ENCODE measurements around the gene AKAP6. TPM values are rescaled to one million over a fixed set of nuclear protein-coding genes. Genes with fewer than 3 reads are reported as not detected.

Gene AKAP6
- total RNA-seq, 1 experiment from 2014 or later, result 1.9 TPM

DNA sequence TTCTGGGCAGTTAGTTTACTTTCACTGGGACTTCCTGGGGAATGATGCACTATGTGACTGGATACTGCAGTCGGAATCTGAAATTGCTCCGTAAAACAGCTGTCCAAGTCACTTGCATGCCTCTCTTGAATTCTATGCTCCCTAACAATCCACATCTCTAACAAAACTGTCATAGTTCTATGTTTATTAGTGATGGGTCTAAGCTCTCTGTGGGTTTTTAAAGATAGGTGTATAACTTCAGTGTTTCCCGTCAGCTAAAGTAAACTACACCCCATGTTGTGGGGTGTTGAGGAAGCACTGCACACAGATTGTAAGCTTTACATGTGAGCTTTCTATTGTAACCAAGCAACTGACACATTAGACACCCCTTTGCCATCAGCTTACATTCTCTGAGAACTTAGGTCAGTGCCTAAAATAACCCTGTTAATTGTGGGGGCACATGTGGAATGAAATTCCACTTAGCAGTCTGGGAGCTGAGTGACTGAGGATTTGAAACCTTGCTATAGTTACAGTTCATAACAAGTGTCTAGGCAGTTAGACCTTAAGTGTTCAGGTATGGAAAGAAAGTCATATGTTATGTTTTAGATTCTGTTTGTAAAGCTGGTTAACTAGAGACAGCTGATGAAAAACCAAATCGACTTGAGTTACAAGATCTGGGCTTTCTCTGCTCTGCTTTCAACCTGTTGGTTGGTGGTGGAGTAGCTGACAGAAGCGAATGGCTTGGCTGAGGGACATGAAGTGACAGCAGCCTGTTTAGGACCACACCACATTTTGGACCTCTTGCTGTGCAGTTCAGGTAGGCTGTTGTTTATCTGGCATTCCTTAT lies 165.7 kb downstream of the AKAP6 start:
- H3K27ac ChIP-seq (ENCODE audit: low read depth, low read length), result no peak overlapping the region
- DNase-seq (ENCODE audit: low read depth, low spot score) (no peak), ATAC-seq (no peak)
- no peaks in the 10 kb centered on the region for H3K9me3 ChIP-seq (ENCODE audit: control insufficient read depth in 1 of 2, insufficient read depth in 1 of 2, low read depth in 1 of 2, low read length in 2 of 2)
- no peaks in the 10 kb centered on the region for H3K4me1 ChIP-seq (ENCODE audit: control insufficient read depth in 1 of 2, insufficient read depth in 2 of 2, low read length in 2 of 2)
- no peaks in the 10 kb centered on the region for H4K20me1 ChIP-seq (ENCODE audit: insufficient read depth)
- RAD21 ChIA-PET (ENCODE audit: low non-redundant PET in 1 of 2, low total read pairs in 2 of 2, uncharacterized antibody in 2 of 2, unreplicated experiment in 2 of 2), result no interaction called here
- no peaks in the 10 kb centered on the region for H3K79me2 ChIP-seq (ENCODE audit: insufficient read depth, low read length)
- no TSS peak for BruUV-seq (replicated peaks)
- no peak for TF ChIP-seq POLR2A (IDR thresholded peaks at IDR 0.05; ENCODE audit: borderline replicate concordance, extremely low read depth, insufficient read depth, insufficient read length)
- POLR2A ChIA-PET, result no interaction called here
- no peaks in the 10 kb centered on the region for H3K27me3 ChIP-seq (ENCODE audit: insufficient read depth, low read length)
- H3K9ac ChIP-seq (ENCODE audit: low read length), result no peak overlapping the region
- no peaks in the 10 kb centered on the region for H3K9me2 ChIP-seq (ENCODE audit: insufficient read depth)
- H3K36me3 ChIP-seq (ENCODE audit: control insufficient read depth in 1 of 2, insufficient read depth in 2 of 2, low read length in 2 of 2), result no peaks in the 10 kb centered on the region
- CTCF ChIA-PET, result interaction anchor here (1.3 kb wide), 1 partner anchor 25 kb away, joined by 4 read pairs; no protein-coding TSS in a partner anchor
- no peak overlapping the region for H3K4me2 ChIP-seq (ENCODE audit: low read length)
- no peak overlapping the region for H3K4me3 ChIP-seq (replicated peaks in 1 of 2; ENCODE audit: low read depth in 1 of 2, low read length in 2 of 2)
- intact Hi-C loops (cut with micrococcal nuclease), result no loop called here
- H2AFZ ChIP-seq (ENCODE audit: low read depth, low read length, poor library complexity, severe bottlenecking), result no peak overlapping the region

DNA sequence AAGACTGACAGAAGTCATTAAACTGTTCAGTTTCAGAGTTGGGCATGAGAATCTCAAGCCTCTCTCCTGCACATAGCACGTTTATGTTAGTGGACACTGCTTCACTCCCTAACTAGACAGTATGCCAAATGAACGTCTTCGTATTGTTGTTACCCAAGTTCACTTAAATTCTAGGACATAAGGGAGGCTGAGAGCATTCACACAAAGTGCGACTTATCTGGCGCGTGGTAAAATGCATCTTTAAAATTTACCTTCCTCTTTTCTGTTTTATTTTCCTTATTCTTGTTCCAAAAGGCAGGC lies 166.3 kb downstream of the AKAP6 start:
- no peak overlapping the region for H3K27ac ChIP-seq (ENCODE audit: low read depth, low read length)
- H3K4me2 ChIP-seq (ENCODE audit: low read length), result no peak overlapping the region
- H3K27me3 ChIP-seq (ENCODE audit: insufficient read depth, low read length), result no peaks in the 10 kb centered on the region
- intact Hi-C loops (cut with micrococcal nuclease), result no loop called here
- H3K4me3 ChIP-seq (replicated peaks in 1 of 2; ENCODE audit: low read depth in 1 of 2, low read length in 2 of 2), result no peak overlapping the region
- H3K9me2 ChIP-seq (ENCODE audit: insufficient read depth), result no peaks in the 10 kb centered on the region
- no peaks in the 10 kb centered on the region for H3K79me2 ChIP-seq (ENCODE audit: insufficient read depth, low read length)
- H3K9ac ChIP-seq (ENCODE audit: low read length), result no peak overlapping the region
- no peaks in the 10 kb centered on the region for H3K9me3 ChIP-seq (ENCODE audit: control insufficient read depth in 1 of 2, insufficient read depth in 1 of 2, low read depth in 1 of 2, low read length in 2 of 2)
- no peaks in the 10 kb centered on the region for H4K20me1 ChIP-seq (ENCODE audit: insufficient read depth)
- no peaks in the 10 kb centered on the region for H3K36me3 ChIP-seq (ENCODE audit: control insufficient read depth in 1 of 2, insufficient read depth in 2 of 2, low read length in 2 of 2)
- no TSS peak for BruUV-seq (replicated peaks)
- no peaks in the 10 kb centered on the region for H3K4me1 ChIP-seq (ENCODE audit: control insufficient read depth in 1 of 2, insufficient read depth in 2 of 2, low read length in 2 of 2)
- RAD21 ChIA-PET (ENCODE audit: low non-redundant PET in 1 of 2, low total read pairs in 2 of 2, uncharacterized antibody in 2 of 2, unreplicated experiment in 2 of 2), result no interaction called here
- H2AFZ ChIP-seq (ENCODE audit: low read depth, low read length, poor library complexity, severe bottlenecking), result no peak overlapping the region
- DNase-seq (ENCODE audit: low read depth, low spot score), result no peak
- CTCF ChIA-PET, result interaction anchor here (1.3 kb wide), 1 partner anchor 26 kb away, joined by 4 read pairs; no protein-coding TSS in a partner anchor
- ATAC-seq, result no peak
- POLR2A ChIA-PET, result no interaction called here
- TF ChIP-seq TCF7L2 (IDR thresholded peaks at IDR 0.05; ENCODE audit: borderline replicate concordance, extremely low read depth, insufficient read depth, insufficient read length), result no peak
- TF ChIP-seq CBX3 (IDR thresholded peaks at IDR 0.05; ENCODE audit: low read depth), result no peak
- TF ChIP-seq, protein P1, sequence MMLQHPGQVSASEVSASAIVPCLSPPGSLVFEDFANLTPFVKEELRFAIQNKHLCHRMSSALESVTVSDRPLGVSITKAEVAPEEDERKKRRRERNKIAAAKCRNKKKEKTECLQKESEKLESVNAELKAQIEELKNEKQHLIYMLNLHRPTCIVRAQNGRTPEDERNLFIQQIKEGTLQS (IDR thresholded peaks at IDR 0.05), result no peak
- no peak for TF ChIP-seq EGR1 (IDR thresholded peaks at IDR 0.05; ENCODE audit: low read depth)
- TF ChIP-seq ELF1 (IDR thresholded peaks at IDR 0.05; ENCODE audit: borderline replicate concordance, low read depth), result no peak
- no peak for TF ChIP-seq ZNF274 (IDR thresholded peaks at IDR 0.05; ENCODE audit: low read depth, low read length)
- no peak for TF ChIP-seq YY1 (IDR thresholded peaks at IDR 0.05; ENCODE audit: extremely low read depth, insufficient replicate concordance, low read depth, low read length)
- TF ChIP-seq, protein P2, sequence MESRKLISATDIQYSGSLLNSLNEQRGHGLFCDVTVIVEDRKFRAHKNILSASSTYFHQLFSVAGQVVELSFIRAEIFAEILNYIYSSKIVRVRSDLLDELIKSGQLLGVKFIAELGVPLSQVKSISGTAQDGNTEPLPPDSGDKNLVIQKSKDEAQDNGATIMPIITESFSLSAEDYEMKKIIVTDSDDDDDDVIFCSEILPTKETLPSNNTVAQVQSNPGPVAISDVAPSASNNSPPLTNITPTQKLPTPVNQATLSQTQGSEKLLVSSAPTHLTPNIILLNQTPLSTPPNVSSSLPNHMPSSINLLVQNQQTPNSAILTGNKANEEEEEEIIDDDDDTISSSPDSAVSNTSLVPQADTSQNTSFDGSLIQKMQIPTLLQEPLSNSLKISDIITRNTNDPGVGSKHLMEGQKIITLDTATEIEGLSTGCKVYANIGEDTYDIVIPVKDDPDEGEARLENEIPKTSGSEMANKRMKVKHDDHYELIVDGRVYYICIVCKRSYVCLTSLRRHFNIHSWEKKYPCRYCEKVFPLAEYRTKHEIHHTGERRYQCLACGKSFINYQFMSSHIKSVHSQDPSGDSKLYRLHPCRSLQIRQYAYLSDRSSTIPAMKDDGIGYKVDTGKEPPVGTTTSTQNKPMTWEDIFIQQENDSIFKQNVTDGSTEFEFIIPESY (IDR thresholded peaks at IDR 0.05; ENCODE audit: extremely low read depth, insufficient replicate concordance, low read length), result no peak
- no peak for TF ChIP-seq FOSL1 (IDR thresholded peaks at IDR 0.05; ENCODE audit: low read depth)
